ENCODE data around the gene SPECC1. TPM values are rescaled to one million over a fixed set of nuclear protein-coding genes. Genes with fewer than 3 reads are reported as not detected.

Gene SPECC1
- total RNA-seq, 1 donor from 2014 or later = 91.9 TPM

DNA sequence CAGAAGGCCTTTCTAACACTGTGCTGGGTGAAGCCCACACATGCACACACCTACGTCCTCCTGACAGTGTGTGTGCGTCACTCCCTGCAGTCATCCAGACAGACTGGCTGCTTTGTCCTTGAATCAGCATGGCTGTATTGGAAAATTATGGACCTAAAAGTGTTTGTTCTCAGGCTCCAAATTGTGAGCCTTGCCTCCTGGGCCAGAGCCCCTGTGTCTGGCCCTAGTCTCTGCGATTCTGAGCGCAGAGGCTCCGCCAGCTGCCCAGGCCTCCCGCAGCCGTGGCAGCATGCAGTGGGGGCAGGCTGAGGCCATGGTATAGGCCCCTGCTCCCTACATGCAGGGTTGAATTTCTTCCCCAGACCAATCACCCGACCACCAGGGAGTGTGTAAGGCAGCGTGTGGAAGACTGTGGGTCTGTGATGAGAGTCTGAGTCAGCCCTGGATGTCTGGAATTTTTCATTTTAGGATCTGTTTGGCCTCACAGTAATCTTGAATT is 291.3 kb downstream of the SPECC1 start:
- Mint-ChIP-seq H3K27me3 (ENCODE audit: low read depth) (no peaks in the 10 kb centered on the region), H3K36me3 (ENCODE audit: low read depth) (peaks cover 21% of the 10 kb centered on the region), H3K27ac (ENCODE audit: unreplicated experiment) (peak overlapping the region; percentile 97), H3K4me1 (ENCODE audit: low read depth) (peaks cover 33% of the 10 kb centered on the region), H3K9me3 (ENCODE audit: low read depth) (peaks cover 7% of the 10 kb centered on the region), H3K4me3 (ENCODE audit: unreplicated experiment) (no peak overlapping the region)
- no peak for DNase-seq (ENCODE audit: low spot score)
- TF ChIP-seq, protein P1, sequence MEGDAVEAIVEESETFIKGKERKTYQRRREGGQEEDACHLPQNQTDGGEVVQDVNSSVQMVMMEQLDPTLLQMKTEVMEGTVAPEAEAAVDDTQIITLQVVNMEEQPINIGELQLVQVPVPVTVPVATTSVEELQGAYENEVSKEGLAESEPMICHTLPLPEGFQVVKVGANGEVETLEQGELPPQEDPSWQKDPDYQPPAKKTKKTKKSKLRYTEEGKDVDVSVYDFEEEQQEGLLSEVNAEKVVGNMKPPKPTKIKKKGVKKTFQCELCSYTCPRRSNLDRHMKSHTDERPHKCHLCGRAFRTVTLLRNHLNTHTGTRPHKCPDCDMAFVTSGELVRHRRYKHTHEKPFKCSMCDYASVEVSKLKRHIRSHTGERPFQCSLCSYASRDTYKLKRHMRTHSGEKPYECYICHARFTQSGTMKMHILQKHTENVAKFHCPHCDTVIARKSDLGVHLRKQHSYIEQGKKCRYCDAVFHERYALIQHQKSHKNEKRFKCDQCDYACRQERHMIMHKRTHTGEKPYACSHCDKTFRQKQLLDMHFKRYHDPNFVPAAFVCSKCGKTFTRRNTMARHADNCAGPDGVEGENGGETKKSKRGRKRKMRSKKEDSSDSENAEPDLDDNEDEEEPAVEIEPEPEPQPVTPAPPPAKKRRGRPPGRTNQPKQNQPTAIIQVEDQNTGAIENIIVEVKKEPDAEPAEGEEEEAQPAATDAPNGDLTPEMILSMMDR (IDR thresholded peaks at IDR 0.05) = peak; percentile 21

GRCh38 chr17:20302246-20302917 is 293.2 kb downstream of the SPECC1 start:
- H3K27ac Mint-ChIP-seq (ENCODE audit: unreplicated experiment) = peak overlapping the region; percentile 88
- DNase-seq (ENCODE audit: low spot score) = no peak
- TF ChIP-seq, protein P1 (IDR thresholded peaks at IDR 0.05) = no peak

DNA sequence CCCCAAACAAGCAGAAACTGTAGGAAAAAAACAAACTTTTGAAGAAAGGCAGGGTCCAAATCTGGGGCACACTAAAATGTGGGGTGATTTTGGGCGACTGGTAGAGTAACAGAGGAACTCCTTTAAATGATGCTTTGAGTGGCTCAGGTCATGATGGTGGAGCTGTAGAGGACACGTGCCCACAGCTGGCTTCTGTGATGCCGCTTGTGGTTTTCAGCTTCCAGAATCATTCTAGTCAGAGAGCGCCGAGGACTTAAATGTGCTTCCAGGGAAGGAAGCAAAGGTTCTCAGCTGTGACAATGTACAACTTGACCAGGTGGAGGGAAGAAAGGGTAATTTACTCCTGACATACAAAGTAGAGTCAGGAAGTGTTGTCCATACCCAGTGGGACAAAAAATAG is 295.8 kb downstream of the SPECC1 start:
- DNase-seq (ENCODE audit: low spot score) = no peak
- H3K27me3 Mint-ChIP-seq (ENCODE audit: low read depth) = no peaks in the 10 kb centered on the region
- H3K4me3 Mint-ChIP-seq (ENCODE audit: unreplicated experiment) = no peak overlapping the region
- H3K4me1 Mint-ChIP-seq (ENCODE audit: low read depth) = peaks cover 35% of the 10 kb centered on the region
- H3K36me3 Mint-ChIP-seq (ENCODE audit: low read depth) = peaks cover 34% of the 10 kb centered on the region
- TF ChIP-seq, protein P1 (IDR thresholded peaks at IDR 0.05) = no peak
- no peak overlapping the region for H3K27ac Mint-ChIP-seq (ENCODE audit: unreplicated experiment)
- H3K9me3 Mint-ChIP-seq (ENCODE audit: low read depth) = peaks cover 21% of the 10 kb centered on the region

More at GRCh38 chr17:20302246-20302917, 293.2 kb downstream of the SPECC1 start:
- no peak overlapping the region for H3K4me3 Mint-ChIP-seq (ENCODE audit: unreplicated experiment)
- H3K4me1 Mint-ChIP-seq (ENCODE audit: low read depth) = peaks cover 33% of the 10 kb centered on the region
- H3K27me3 Mint-ChIP-seq (ENCODE audit: low read depth) = no peaks in the 10 kb centered on the region
- H3K36me3 Mint-ChIP-seq (ENCODE audit: low read depth) = peaks cover 35% of the 10 kb centered on the region
- H3K9me3 Mint-ChIP-seq (ENCODE audit: low read depth) = peaks cover 16% of the 10 kb centered on the region

- H3K27ac Mint-ChIP-seq (ENCODE audit: unreplicated experiment) = no peak overlapping the region
- no peak for DNase-seq (ENCODE audit: low spot score)
- no peak overlapping the region for H3K4me3 Mint-ChIP-seq (ENCODE audit: unreplicated experiment)
- TF ChIP-seq, protein P1 (IDR thresholded peaks at IDR 0.05) = no peak
- no peaks in the 10 kb centered on the region for H3K27me3 Mint-ChIP-seq (ENCODE audit: low read depth)
- peaks cover 21% of the 10 kb centered on the region for H3K9me3 Mint-ChIP-seq (ENCODE audit: low read depth)
- peaks cover 36% of the 10 kb centered on the region for H3K36me3 Mint-ChIP-seq (ENCODE audit: low read depth)
- peaks cover 16% of the 10 kb centered on the region for H3K4me1 Mint-ChIP-seq (ENCODE audit: low read depth)
These were observed 297.8 kb downstream of the SPECC1 start for GRCh38 chr17:20306924-20307323.

DNA sequence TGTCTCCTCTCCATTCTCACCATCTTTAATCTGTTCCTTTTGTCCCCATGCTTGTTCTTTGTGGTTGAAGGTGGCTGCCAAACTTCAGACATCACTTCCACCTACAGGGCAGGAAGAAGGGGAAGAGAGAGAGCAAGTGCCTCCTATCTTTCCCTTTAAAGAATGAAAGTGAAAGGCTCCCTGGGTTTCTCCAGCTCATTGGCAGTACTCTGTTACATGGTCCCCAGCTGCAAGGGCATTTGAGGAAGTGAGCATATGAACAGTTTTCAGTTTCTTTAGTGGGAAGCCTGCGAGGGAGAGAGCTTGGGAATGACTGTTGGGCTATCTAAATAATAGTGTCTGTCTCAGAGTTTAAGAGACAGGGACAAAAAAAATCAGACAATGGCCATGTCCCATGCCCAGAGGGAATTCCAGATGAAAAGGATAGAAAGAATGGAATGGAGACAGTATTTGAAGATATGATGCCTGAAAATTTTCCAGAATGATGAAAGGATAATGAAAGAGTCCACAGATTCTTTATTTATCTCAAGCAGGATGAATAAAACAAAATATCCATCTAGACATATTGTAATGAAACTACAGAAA is 298.3 kb downstream of the SPECC1 start:
- Mint-ChIP-seq H3K27ac (ENCODE audit: unreplicated experiment) (peak overlapping the region; percentile 32), H3K4me3 (ENCODE audit: unreplicated experiment) (no peak overlapping the region), H3K9me3 (ENCODE audit: low read depth) (peaks cover 21% of the 10 kb centered on the region), H3K27me3 (ENCODE audit: low read depth) (no peaks in the 10 kb centered on the region), H3K36me3 (ENCODE audit: low read depth) (peaks cover 36% of the 10 kb centered on the region), H3K4me1 (ENCODE audit: low read depth) (peaks cover 16% of the 10 kb centered on the region)
- TF ChIP-seq, protein P1 (IDR thresholded peaks at IDR 0.05) = no peak
- DNase-seq (ENCODE audit: low spot score) = no peak
